ENCODE results near the gene PLEKHA6.

The PLEKHA6 gene

GRCh38 chr1:204227996-204228785 is 131.5 kb downstream of the PLEKHA6 start:
- no peak for DNase-seq

- no peak for DNase-seq
These were observed 132.4 kb downstream of the PLEKHA6 start for GRCh38 chr1:204227351-204227750.

DNA sequence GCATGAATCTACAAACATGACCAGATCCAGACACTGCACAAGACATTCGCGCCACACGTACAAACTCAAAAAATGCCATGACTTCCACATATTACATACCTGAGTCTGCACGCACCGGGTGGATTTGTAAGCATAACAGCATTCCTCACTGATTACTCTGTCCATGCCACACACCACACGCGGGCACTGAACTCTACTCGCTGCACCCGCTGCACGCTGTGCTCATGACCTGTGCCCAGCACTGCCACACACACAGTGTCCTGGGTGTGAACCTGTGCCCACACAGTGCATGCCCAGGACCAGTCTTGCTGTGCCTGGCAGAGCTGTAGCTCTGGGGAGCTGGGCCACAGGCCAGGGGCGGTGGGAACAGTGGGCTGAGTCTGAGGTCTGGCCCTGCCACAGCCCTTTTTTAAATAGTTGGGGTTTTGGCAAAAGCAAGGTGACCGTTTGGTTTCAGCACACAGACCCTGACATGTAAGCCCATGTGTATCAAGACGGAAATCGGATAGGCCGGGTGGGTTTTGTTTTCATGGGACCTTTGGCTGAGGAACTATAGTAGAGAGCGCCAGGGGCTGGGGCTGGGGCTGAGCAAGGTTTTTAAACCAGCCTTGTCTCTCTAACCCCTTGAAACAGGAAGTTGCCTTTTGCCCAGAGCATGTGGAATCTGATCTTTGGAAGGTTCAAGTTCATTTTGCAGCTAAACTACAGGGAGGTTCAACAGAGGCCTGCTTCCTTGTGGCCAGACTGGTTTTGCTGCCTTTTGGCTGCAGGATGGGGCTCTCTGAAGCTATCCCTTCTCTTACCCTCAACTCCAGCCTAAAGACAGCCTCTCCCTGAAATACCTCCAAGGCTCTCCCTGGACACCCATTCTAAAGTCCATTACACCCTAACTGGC is 133.6 kb downstream of the PLEKHA6 start:
- DNase-seq: no peak

DNA sequence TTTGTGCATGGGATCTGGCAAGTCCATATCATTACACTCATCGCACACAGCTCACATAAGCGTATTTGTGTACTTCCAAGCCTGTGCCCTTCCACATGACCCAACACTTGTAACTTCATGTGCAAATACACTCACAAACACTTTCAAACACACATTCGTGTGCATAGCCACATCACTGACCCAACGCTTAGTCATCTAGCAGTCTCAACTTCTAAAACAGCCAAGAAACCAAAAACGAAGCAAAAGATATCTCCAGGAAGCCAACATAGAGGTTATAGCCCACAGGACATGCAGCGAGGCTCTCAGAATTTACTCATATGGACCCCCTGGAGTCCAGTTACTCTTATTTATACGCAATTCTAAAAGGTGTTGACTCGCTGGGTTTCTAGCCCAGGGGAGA is 135.1 kb downstream of the PLEKHA6 start:
- no peak for DNase-seq

GRCh38 chr1:204223129-204223860 is 136.4 kb downstream of the PLEKHA6 start:
- DNase-seq: no peak

DNA sequence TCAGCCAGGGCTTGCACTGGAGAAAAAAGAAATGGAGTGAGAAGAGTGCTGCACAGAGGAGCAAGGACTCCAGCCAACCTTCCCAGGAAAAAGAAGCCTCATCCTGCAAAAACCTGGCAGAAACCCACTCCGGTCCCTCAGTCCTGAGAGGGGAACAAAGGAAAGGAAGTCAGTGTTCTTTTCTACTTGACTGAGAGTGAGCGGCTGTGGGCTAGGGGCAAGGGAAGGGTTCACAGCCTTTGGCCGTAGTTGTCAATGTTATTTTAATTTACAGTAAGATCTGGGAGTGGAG is 137.0 kb downstream of the PLEKHA6 start:
- DNase-seq: no peak

GRCh38 chr1:204222006-204222763 is 137.5 kb downstream of the PLEKHA6 start:
- DNase-seq: no peak

- DNase-seq: no peak
These were observed 138.5 kb downstream of the PLEKHA6 start for GRCh38 chr1:204221271-204221670.

GRCh38 chr1:204219971-204220616 is 139.6 kb downstream of the PLEKHA6 start:
- DNase-seq: no peak

- DNase-seq: no peak
These were observed 141.2 kb downstream of the PLEKHA6 start for GRCh38 chr1:204218552-204218951.

- DNase-seq: no peak
These were observed 142.1 kb downstream of the PLEKHA6 start for GRCh38 chr1:204217648-204218000.

DNA sequence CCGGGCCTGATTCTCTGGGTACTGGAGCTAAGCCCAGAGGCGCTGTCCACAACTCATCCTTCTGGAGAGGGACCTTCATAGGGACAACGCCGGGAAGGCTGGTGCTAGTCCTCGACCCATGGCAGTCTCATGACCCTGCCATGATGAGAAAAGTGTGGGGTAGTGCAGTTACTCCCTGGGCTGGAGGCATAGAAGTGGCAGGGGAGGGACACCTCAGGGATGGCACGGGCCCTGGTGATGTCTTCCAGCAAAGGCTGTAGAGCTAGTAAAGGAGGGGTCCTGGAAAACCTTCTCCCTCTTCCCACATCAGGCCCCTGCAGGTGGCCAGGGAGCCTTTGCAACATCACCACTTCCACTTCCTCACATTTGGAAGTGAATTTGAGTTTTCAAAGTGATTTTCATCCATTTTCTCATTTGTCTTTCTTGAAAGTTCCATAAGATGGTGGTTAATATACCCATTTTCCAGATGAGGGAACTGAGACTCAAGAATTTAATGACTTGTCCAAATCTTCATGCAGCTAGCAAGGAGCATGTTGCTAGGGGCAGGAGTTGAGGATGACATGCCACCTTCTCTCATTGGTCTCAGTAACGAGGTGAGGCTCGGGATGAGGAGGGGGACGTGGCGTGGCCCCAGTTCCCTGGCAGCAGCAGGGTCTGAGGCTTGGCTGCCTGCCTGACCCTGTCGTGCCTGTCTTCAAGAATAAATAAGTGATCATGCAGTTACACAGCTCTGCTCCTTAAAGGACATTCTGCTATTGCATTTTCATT is 142.7 kb downstream of the PLEKHA6 start:
- DNase-seq: no peak

DNA sequence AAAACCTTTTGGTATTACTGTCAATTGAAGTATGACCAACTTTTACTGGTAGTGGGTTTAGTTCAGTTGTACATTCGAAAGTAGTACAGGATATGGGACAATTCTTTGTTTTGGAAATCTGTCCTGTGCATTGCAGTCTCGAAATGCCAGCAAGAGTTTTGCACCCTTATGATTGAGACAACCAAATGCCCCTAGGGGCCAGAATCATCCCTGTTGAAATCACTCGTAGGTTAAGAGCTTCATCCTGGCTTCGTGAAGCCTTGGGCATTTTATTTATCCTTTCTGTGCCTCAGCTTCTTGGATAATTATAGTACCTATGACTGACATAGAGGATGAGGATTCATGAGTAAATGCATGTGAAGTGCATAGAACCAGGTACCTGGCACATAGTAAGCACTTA is 143.5 kb downstream of the PLEKHA6 start:
- no peak for DNase-seq

- DNase-seq: no peak
These were observed 145.8 kb downstream of the PLEKHA6 start, which contains the start of gene GOLT1A for GRCh38 chr1:204213668-204214662. GOLT1A (minus strand) TSS chr1:204213988; CDS start chr1:204213906, 82 bp downstream.

GRCh38 chr1:204212715-204213114 is 147.0 kb downstream of the PLEKHA6 start:
- no peak for DNase-seq

DNA sequence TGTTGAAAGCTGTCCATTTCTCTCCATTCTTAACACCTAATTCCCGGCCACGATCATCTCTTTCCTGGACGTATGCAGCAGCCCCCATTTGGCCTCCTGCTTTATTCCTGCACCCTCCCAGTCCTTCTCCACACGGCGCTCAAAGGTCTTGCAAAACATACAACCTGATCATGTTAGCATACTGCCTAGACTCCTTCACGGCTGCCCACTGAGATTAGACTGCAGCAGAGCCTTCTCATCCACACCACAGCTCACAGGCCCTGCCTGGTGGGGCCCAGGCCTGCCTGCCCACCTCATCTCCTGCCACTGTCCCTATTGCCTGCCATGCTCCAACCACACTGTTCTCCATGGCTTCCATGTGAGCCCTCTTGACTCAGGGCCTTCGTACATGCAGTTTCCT is 148.7 kb downstream of the PLEKHA6 start:
- DNase-seq: no peak

DNA sequence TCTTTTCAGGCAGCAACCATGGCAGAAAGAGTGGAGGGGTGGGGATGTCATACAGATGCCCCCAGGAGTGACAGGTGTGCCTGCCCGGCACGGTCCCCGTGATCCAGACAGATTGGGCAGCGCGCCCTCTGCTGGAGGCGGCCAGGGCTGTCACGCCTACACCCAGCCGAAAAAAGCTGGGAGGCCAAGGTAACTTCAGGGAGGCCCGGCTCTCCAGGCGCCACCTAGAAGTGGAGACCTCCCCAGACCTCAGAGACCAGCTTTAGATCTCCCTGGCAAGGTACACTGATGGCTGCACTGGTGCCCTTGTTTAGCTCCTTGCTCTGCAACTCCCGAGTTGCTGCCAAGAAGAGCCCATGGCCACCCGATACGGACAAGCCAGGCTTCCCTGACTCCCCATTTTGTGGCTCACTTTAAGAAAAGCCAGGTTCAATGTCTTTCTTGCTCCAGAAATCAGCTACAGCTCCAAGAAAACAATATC is 152.6 kb downstream of the PLEKHA6 start:
- peak; percentile 36 for DNase-seq

GRCh38 chr1:204206121-204206520 is 153.6 kb downstream of the PLEKHA6 start:
- DNase-seq: no peak

GRCh38 chr1:204205486-204205885 is 154.2 kb downstream of the PLEKHA6 start:
- no peak for DNase-seq

DNA sequence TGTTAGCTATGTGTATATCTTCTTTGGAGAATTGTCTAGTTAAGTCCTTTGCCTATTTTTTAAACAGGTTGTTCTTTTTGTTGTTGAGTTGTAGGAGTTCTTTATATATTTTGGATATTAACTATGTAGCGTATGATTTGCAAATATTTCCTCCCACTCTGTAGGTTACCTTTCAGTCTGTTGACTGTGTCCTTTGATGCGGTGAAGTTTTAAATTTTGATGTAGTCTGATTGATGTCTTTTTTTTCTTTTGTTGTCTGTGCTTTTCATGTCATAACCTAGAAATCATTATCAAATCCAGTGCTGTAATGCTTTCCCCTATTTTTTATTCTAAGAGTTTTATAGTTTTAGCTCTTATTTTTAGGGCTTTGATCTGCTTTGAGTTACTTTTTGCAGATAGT is 154.8 kb downstream of the PLEKHA6 start:
- no peak for DNase-seq
